OCI-LY7 (cell line): Measurements from ENCODE around the gene CAMKK1.

Source experiments
- CTCF ChIP-seq: fragments of 200-600 bp; sonication (generic); conservative IDR thresholded peaks from 2 replicates; pipeline ENCODE4 v1.5.1; 2014; ENCODE audit warnings: mild to moderate bottlenecking, antibody characterized with exemption, low read length, moderate library complexity, mixed read lengths
- EZH2phosphoT487 ChIP-seq: fragments of 200-600 bp; sonication (generic); IDR thresholded peaks from 2 replicates; pipeline ENCODE4 v1.6.1; 2018; ENCODE audit warnings: low read depth, borderline replicate concordance, mild to moderate bottlenecking, mixed run types, antibody characterized with exemption, low read length, moderate library complexity, mixed read lengths

GRCh38 chr17:3893720-3894116 is 865 bp upstream of the CAMKK1 start:
- TF ChIP-seq CTCF (no peak), EZH2phosphoT487 (no peak)
